Measurements from ENCODE around the gene DAGLA. TPM values are rescaled to one million over a fixed set of nuclear protein-coding genes. Genes with fewer than 3 reads are reported as not detected.

DAGLA gene
- total and polyA plus RNA-seq, 3 donors from 2014 or later, result 5.1 to 8.3 (median 7.1) TPM

- no peak for DNase-seq
- Histone ChIP-seq H3K4me3 (no peak overlapping the region), H3K27me3 (no peaks in the 10 kb centered on the region), H3K27ac (no peak overlapping the region), H3K4me1 (no peaks in the 10 kb centered on the region), H3K36me3 (ENCODE audit: low read depth, missing control alignments) (no peaks in the 10 kb centered on the region), H3K9me3 (no peaks in the 10 kb centered on the region)
- intact Hi-C loops (cut with DNase I; ENCODE audit: low total_unique reads), result no loop called here
- TF ChIP-seq POLR2A (IDR thresholded peaks at IDR 0.05) (no peak), CTCF (IDR thresholded peaks at IDR 0.05) (no peak)
- 71 to 73% methylated on average over 3 to 31 of the region's 31 CpGs for WGBS, 2 donors
Observed at GRCh38 chr11:61754534-61755482, 74.6 kb downstream of the DAGLA start.

GRCh38 chr11:61756147-61756451 is 75.9 kb downstream of the DAGLA start:
- intact Hi-C loops (cut with DNase I; ENCODE audit: low total_unique reads), result no loop called here
- Histone ChIP-seq H3K27ac (no peak overlapping the region), H3K9me3 (no peaks in the 10 kb centered on the region), H3K36me3 (ENCODE audit: low read depth, missing control alignments) (no peaks in the 10 kb centered on the region), H3K27me3 (no peaks in the 10 kb centered on the region), H3K4me3 (no peak overlapping the region), H3K4me1 (no peaks in the 10 kb centered on the region)
- DNase-seq, result no peak
- TF ChIP-seq CTCF (IDR thresholded peaks at IDR 0.05) (no peak), POLR2A (IDR thresholded peaks at IDR 0.05) (no peak)
- 75 to 79% methylated on average over 3 to 4 of the region's 4 CpGs for WGBS, 2 donors

- no peak for DNase-seq
- no peaks in the 10 kb centered on the region for H3K36me3 ChIP-seq (ENCODE audit: low read depth, missing control alignments)
- no peaks in the 10 kb centered on the region for H3K9me3 ChIP-seq
- no peak overlapping the region for H3K4me3 ChIP-seq
- H3K27ac ChIP-seq, result no peak overlapping the region
- TF ChIP-seq POLR2A (IDR thresholded peaks at IDR 0.05) (no peak), CTCF (IDR thresholded peaks at IDR 0.05) (no peak)
- WGBS, 2 donors, result 76 to 84% methylated on average over 6 to 9 of the region's 9 CpGs
- H3K4me1 ChIP-seq, result no peaks in the 10 kb centered on the region
- intact Hi-C loops (cut with DNase I; ENCODE audit: low total_unique reads), result no loop called here
- no peaks in the 10 kb centered on the region for H3K27me3 ChIP-seq
Observed at GRCh38 chr11:61756452-61757212, 76.4 kb downstream of the DAGLA start.

GRCh38 chr11:61757213-61757862 is 77.1 kb downstream of the DAGLA start:
- no peak for DNase-seq
- Histone ChIP-seq H3K27me3 (no peaks in the 10 kb centered on the region), H3K36me3 (ENCODE audit: low read depth, missing control alignments) (no peaks in the 10 kb centered on the region), H3K27ac (no peak overlapping the region), H3K4me1 (no peaks in the 10 kb centered on the region), H3K4me3 (no peak overlapping the region), H3K9me3 (no peaks in the 10 kb centered on the region)
- TF ChIP-seq POLR2A (IDR thresholded peaks at IDR 0.05), result no peak
- TF ChIP-seq CTCF (IDR thresholded peaks at IDR 0.05), result no peak
- intact Hi-C loops (cut with DNase I; ENCODE audit: low total_unique reads), result no loop called here
- 85 to 88% methylated on average over 13 to 15 of the region's 15 CpGs for WGBS, 2 donors
